HCT116 (cell line): ENCODE measurements around the gene TRIM75. TPM values are rescaled to one million over a fixed set of nuclear protein-coding genes. Genes with fewer than 3 reads are reported as not detected.

Experiments used
- ATAC-seq: fragments of 200-7000 bp; cut with Tn5 transposase; 2 replicates; pipeline ENCODE4 v1.9.1; 2020; ENCODE audit warnings: mild to moderate bottlenecking, moderate library complexity
- BruUV-seq: library from RNA; stranded (reverse); fragments of 400-500 nt; replicated peaks from 2 replicates; lab custom pipeline; 2021; lab: Mats Ljungman, UMichigan
- CTCF ChIA-PET: fragments of 300-600 bp; sonication (Branson Sonifier 250); formaldehyde crosslinking; loops from one replicate; lab custom pipeline; 2021; ENCODE audit warnings: antibody characterized with exemption; lab: Charles Lee
- POLR2A ChIA-PET: fragments of 300-600, 350-600 bp; sonication (Branson Sonifier 250); formaldehyde crosslinking; loops from one replicate; lab custom pipeline; 2021; ENCODE audit warnings: antibody characterized with exemption; lab: Charles Lee
- RAD21 ChIA-PET, 2 experiments: fragments of 300-600 bp; sonication (Branson Sonifier 250); formaldehyde crosslinking; loops; one replicate each; lab custom pipeline; 2023; ENCODE audit warnings: low total read pairs in 2 of 2; ENCODE audit not compliant: uncharacterized antibody in 2 of 2, unreplicated experiment in 2 of 2, low non-redundant PET in 1 of 2; lab: Charles Lee
- DNase-seq: peaks from one replicate; pipeline ENCODE4 v3.0.0-alpha.2; 2010; ENCODE audit warnings: low read depth, low spot score
- H2AFZ ChIP-seq: fragments of 200-600 bp; shearing (Covaris generic), sonication (generic); 2 replicates; pipeline ENCODE4 v1.6.1; 2017; ENCODE audit warnings: low read depth, mixed run types, mixed read lengths, antibody characterized with exemption, low read length; ENCODE audit not compliant: poor library complexity, severe bottlenecking
- H3K27ac ChIP-seq: 2 replicates; pipeline ENCODE4 v1.5.1; 2012; ENCODE audit warnings: low read depth, low read length
- H3K27me3 ChIP-seq: fragments of 200-600 bp; sonication (generic); 2 replicates; pipeline ENCODE4 v1.6.1; 2016; ENCODE audit warnings: mixed run types, low read length, mixed read lengths; ENCODE audit not compliant: insufficient read depth
- H3K36me3 ChIP-seq, 2 experiments: fragments of 200-500 bp in 1 of 2; fragments of 200-600 bp in 1 of 2; sonication (Bioruptor generic) in 1 of 2; sonication (generic) in 1 of 2; 2 replicates each; pipeline versions ENCODE4 v1.5.1 to v1.6.1; 2014 to 2016; ENCODE audit warnings: low read length in 2 of 2, inconsistent platforms in 1 of 2, mixed read lengths in 1 of 2, mixed run types in 1 of 2; ENCODE audit not compliant: insufficient read depth in 2 of 2, control insufficient read depth in 1 of 2
- H3K4me1 ChIP-seq, 2 experiments: fragments of 200-600 bp in 1 of 2; sonication (generic) in 1 of 2; 2 replicates each; pipeline versions ENCODE4 v1.5.1 to v1.6.1; 2012 to 2017; ENCODE audit warnings: low read length in 2 of 2, inconsistent platforms in 1 of 2, mild to moderate bottlenecking in 1 of 2, mixed read lengths in 1 of 2, mixed run types in 1 of 2, moderate library complexity in 1 of 2; ENCODE audit not compliant: insufficient read depth in 2 of 2, control insufficient read depth in 1 of 2
- H3K4me2 ChIP-seq: fragments of 200-600 bp; sonication (generic); 2 replicates; pipeline ENCODE4 v1.6.1; 2017; ENCODE audit warnings: mixed run types, low read length, mixed read lengths
- H3K4me3 ChIP-seq, 2 experiments: fragments of 200-600 bp in 1 of 2; sonication (generic) in 1 of 2; replicated peaks in 1 of 2; 2 replicates each; pipeline ENCODE4 v1.5.1; 2011 to 2016; ENCODE audit warnings: low read length in 2 of 2, control low read depth in 1 of 2, low read depth in 1 of 2, mild to moderate bottlenecking in 1 of 2, mixed read lengths in 1 of 2, mixed run types in 1 of 2
- H3K79me2 ChIP-seq: fragments of 200-600 bp; sonication (generic); 2 replicates; pipeline ENCODE4 v1.6.1; 2017; ENCODE audit warnings: mild to moderate bottlenecking, mixed run types, low read length, moderate library complexity, mixed read lengths; ENCODE audit not compliant: insufficient read depth
- H3K9ac ChIP-seq: fragments of 200-600 bp; sonication (generic); 2 replicates; pipeline ENCODE4 v1.6.1; 2016; ENCODE audit warnings: low read length, mixed read lengths
- H3K9me2 ChIP-seq: fragments of 200-600 bp; sonication (generic), shearing (Covaris generic); 2 replicates; pipeline ENCODE4 v1.6.1; 2017; ENCODE audit warnings: mixed run types, mild to moderate bottlenecking, moderate library complexity; ENCODE audit not compliant: insufficient read depth
- H3K9me3 ChIP-seq, 2 experiments: fragments of 200-500 bp in 1 of 2; fragments of 200-600 bp in 1 of 2; sonication (Bioruptor generic) in 1 of 2; sonication (generic) in 1 of 2; 2 replicates each; pipeline ENCODE4 v1.6.1; 2014 to 2017; ENCODE audit warnings: low read length in 2 of 2, mixed read lengths in 2 of 2, inconsistent platforms in 1 of 2, low read depth in 1 of 2, mild to moderate bottlenecking in 1 of 2, mixed run types in 1 of 2, moderate library complexity in 1 of 2; ENCODE audit not compliant: control insufficient read depth in 1 of 2, insufficient read depth in 1 of 2
- H4K20me1 ChIP-seq: fragments of 200-600 bp; sonication (generic), shearing (Covaris generic); 2 replicates; pipeline ENCODE4 v1.6.1; 2017; ENCODE audit warnings: mixed run types, mild to moderate bottlenecking, moderate library complexity; ENCODE audit not compliant: insufficient read depth
- ELF1 ChIP-seq: IDR thresholded peaks from 2 replicates; pipeline ENCODE4 v1.6.1; 2012; ENCODE audit warnings: low read depth, borderline replicate concordance
- EZH2phosphoT487 ChIP-seq: fragments of 200-600 bp; IDR thresholded peaks from 2 replicates; pipeline ENCODE4 v1.6.1; 2018; ENCODE audit warnings: antibody characterized with exemption, borderline replicate concordance
- POLR2A ChIP-seq: IDR thresholded peaks from 2 replicates; pipeline ENCODE4 v1.7.0; 2011; ENCODE audit warnings: borderline replicate concordance; ENCODE audit not compliant: insufficient read depth, insufficient read length; ENCODE audit errors: extremely low read depth
- SIN3A ChIP-seq: IDR thresholded peaks from 2 replicates; pipeline ENCODE4 v1.6.1; 2012; ENCODE audit warnings: low read depth
- SP1 ChIP-seq: IDR thresholded peaks from 2 replicates; pipeline ENCODE4 v1.6.1; 2012; ENCODE audit warnings: low read depth
- SRF ChIP-seq: IDR thresholded peaks from 2 replicates; pipeline ENCODE4 v1.6.1; 2012; ENCODE audit warnings: low read depth
- TCF7L2 ChIP-seq: IDR thresholded peaks from 2 replicates; pipeline ENCODE4 v1.7.0; 2011; ENCODE audit warnings: borderline replicate concordance, inconsistent platforms; ENCODE audit not compliant: insufficient read depth, insufficient read length; ENCODE audit errors: extremely low read depth
- YY1 ChIP-seq: IDR thresholded peaks from 2 replicates; pipeline ENCODE4 v1.6.1; 2011; ENCODE audit warnings: low read length, low read depth, moderate library complexity, mild to moderate bottlenecking; ENCODE audit not compliant: insufficient replicate concordance; ENCODE audit errors: extremely low read depth
- ZFX ChIP-seq: fragments of 450-650 bp; IDR thresholded peaks from 2 replicates; pipeline ENCODE4 v1.6.1; 2017
- ZNF274 ChIP-seq: fragments of 200-500 bp; sonication (Bioruptor generic); IDR thresholded peaks from 2 replicates; pipeline ENCODE4 v1.6.1; 2014; ENCODE audit warnings: mild to moderate bottlenecking, low read depth, low read length, inconsistent platforms
- intact Hi-C: fragments of 100-400 bp; cut with micrococcal nuclease; formaldehyde crosslinking; loops from 2 replicates; pipeline ENCODE4 v1.10.0; 2022
- total RNA-seq: library from RNA; stranded (reverse); gene quantifications from one replicate; pipeline ENCODE4 v1.2.1, GENCODE V29; 2021; ENCODE audit not compliant: unreplicated experiment

Gene TRIM75
- total RNA-seq, 1 experiment from 2014 or later: not detected

DNA sequence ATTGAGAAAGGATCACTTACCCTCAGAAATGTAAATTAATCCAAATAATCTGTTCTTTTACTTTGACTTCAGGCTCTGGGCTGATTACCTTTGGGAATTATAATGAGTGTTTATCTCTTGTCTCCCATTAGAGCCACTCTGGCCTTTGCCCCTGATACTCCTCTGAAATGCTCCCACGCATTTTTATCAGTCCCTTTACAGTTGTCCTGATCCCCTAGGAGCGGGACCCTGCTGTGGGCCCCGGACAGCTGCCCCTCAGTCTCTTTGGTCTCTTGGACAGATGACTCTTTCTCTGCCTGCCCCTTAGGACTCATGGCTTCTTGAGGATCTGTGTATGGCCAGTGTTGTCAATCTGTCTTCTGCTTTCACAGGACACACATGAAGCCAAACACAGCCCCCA is 1.0 kb upstream of the TRIM75 start:
- H3K9me3 ChIP-seq: no peaks in the 10 kb centered on the region
- H3K9me2 ChIP-seq: no peaks in the 10 kb centered on the region
- no peak for DNase-seq
- no peak overlapping the region for H3K4me3 ChIP-seq
- H3K27ac ChIP-seq: no peak overlapping the region
- BruUV-seq: no TSS peak
- no peak overlapping the region for H3K9ac ChIP-seq
- no peaks in the 10 kb centered on the region for H3K27me3 ChIP-seq
- no peaks in the 10 kb centered on the region for H4K20me1 ChIP-seq
- CTCF ChIA-PET: no interaction called here
- H2AFZ ChIP-seq: no peak overlapping the region
- no peak overlapping the region for H3K4me2 ChIP-seq
- no peaks in the 10 kb centered on the region for H3K79me2 ChIP-seq
- POLR2A ChIA-PET: no interaction called here
- TF ChIP-seq POLR2A (no peak), TCF7L2 (no peak), SIN3A (no peak), SP1 (no peak), YY1 (no peak), SRF (no peak)
- intact Hi-C loops: no loop called here
- ATAC-seq: no peak
- RAD21 ChIA-PET: no interaction called here
- H3K36me3 ChIP-seq: no peaks in the 10 kb centered on the region
- H3K4me1 ChIP-seq: no peaks in the 10 kb centered on the region

GRCh38 chr4:165055601-165056000 is 1.9 kb downstream of the TRIM75 start:
- Histone ChIP-seq H2AFZ (no peak overlapping the region), H3K4me3 (no peak overlapping the region), H4K20me1 (no peaks in the 10 kb centered on the region), H3K79me2 (no peaks in the 10 kb centered on the region), H3K4me2 (no peak overlapping the region), H3K9me2 (no peaks in the 10 kb centered on the region), H3K9me3 (no peaks in the 10 kb centered on the region), H3K27ac (no peak overlapping the region), H3K36me3 (no peaks in the 10 kb centered on the region), H3K9ac (no peak overlapping the region), H3K27me3 (no peaks in the 10 kb centered on the region), H3K4me1 (no peaks in the 10 kb centered on the region)
- ChIA-PET RAD21 (no interaction called here), POLR2A (interaction anchor here (0.5 kb wide), 1 partner anchor 195 kb away, joined by 3 read pairs; no protein-coding TSS in a partner anchor), CTCF (no interaction called here)
- ATAC-seq: no peak
- BruUV-seq: no TSS peak
- intact Hi-C loops: no loop called here
- DNase-seq: no peak
- TF ChIP-seq EZH2phosphoT487 (no peak), ZNF274 (no peak), ELF1 (no peak), SIN3A (no peak), ZFX (no peak), YY1 (no peak)
